ENCODE results near the gene DLST.
A peak's percentile ranks its signal among the peaks of the same experiment; 100 is the strongest.

The DLST gene

GRCh38 chr14:74860899-74861733 is 20.6 kb upstream of the DLST start:
- DNase-seq = peak; percentile 74

- no peak for DNase-seq
Measured at GRCh38 chr14:74861734-74862090, 20.0 kb upstream of the DLST start.

- DNase-seq = no peak
Measured at GRCh38 chr14:74863274-74863673, 18.4 kb upstream of the DLST start.

- DNase-seq = no peak
Measured at GRCh38 chr14:74864198-74864597, 17.5 kb upstream of the DLST start.

GRCh38 chr14:74865156-74865555 is 16.6 kb upstream of the DLST start:
- DNase-seq = no peak

- DNase-seq = no peak
Measured at GRCh38 chr14:74866708-74867389, 14.9 kb upstream of the DLST start.

- no peak for DNase-seq
Measured at GRCh38 chr14:74867673-74868072, 14.0 kb upstream of the DLST start.

- DNase-seq = no peak
Measured at GRCh38 chr14:74868739-74869138, 13.0 kb upstream of the DLST start.

- no peak for DNase-seq
Measured at GRCh38 chr14:74871819-74872218, 9.9 kb upstream of the DLST start.

GRCh38 chr14:74875204-74875603 is 6.5 kb upstream of the DLST start:
- no peak for DNase-seq

GRCh38 chr14:74875941-74876913 is 5.5 kb upstream of the DLST start, which contains the start of gene PROX2:
Gene PROX2, minus strand, starts transcription at chr14:74876145. Its CDS starts 12,311 bp downstream, at chr14:74863834.
- no peak for DNase-seq

- DNase-seq = no peak
Measured at GRCh38 chr14:74879427-74880182, 2.1 kb upstream of the DLST start.

GRCh38 chr14:74882103-74882920 is 596 bp downstream of the DLST start:
- no peak for DNase-seq

GRCh38 chr14:74886001-74886400 is 4.3 kb downstream of the DLST start:
- DNase-seq = no peak

- no peak for DNase-seq
Measured at GRCh38 chr14:74888164-74889158, 6.7 kb downstream of the DLST start.

- no peak for DNase-seq
Measured at GRCh38 chr14:74890262-74890661, 8.5 kb downstream of the DLST start.

- no peak for DNase-seq
Measured at GRCh38 chr14:74891870-74892269, 10.2 kb downstream of the DLST start.

GRCh38 chr14:74892745-74893144 is 11.0 kb downstream of the DLST start:
- DNase-seq = no peak

GRCh38 chr14:74893614-74894091 is 11.9 kb downstream of the DLST start:
- DNase-seq = no peak

- no peak for DNase-seq
Measured at GRCh38 chr14:74896400-74896799, 14.7 kb downstream of the DLST start.

Measured in NCI-H1105 (cell line).